Neural cell (in vitro differentiated cells): ENCODE data around the gene DCBLD1. TPM values are rescaled to one million over a fixed set of nuclear protein-coding genes. Genes with fewer than 3 reads are reported as not detected.

ENCODE experiments used
- H2AFZ ChIP-seq: fragments of 200-600, 300-800 bp; sonication (generic), shearing (Covaris generic); 2 replicates; pipeline ENCODE4 v1.6.0; 2014; ENCODE audit warnings: low read depth, mild to moderate bottlenecking, antibody characterized with exemption, low read length, moderate library complexity
- H3F3A ChIP-seq: fragments of 200-600 bp; shearing (Covaris generic); 2 replicates; pipeline ENCODE4 v1.6.1; 2016; ENCODE audit warnings: mild to moderate bottlenecking, moderate library complexity, mixed read lengths, antibody characterized with exemption, low read length; ENCODE audit not compliant: insufficient read depth, poor library complexity, severe bottlenecking
- H3K27ac ChIP-seq: fragments of 200-600, 300-800 bp; sonication (generic), shearing (Covaris generic); 2 replicates; pipeline ENCODE4 v1.5.1; 2014; ENCODE audit warnings: mild to moderate bottlenecking, low read length, moderate library complexity
- H3K27me3 ChIP-seq: fragments of 300-800, 200-600 bp; sonication (generic), shearing (Covaris generic); 2 replicates; pipeline ENCODE4 v1.6.0; 2014; ENCODE audit warnings: mild to moderate bottlenecking, low read depth, low read length, moderate library complexity; ENCODE audit not compliant: insufficient read depth
- H3K36me3 ChIP-seq: fragments of 300-800, 200-600 bp; sonication (generic), shearing (Covaris generic); 2 replicates; pipeline ENCODE4 v1.5.1; 2014; ENCODE audit warnings: mild to moderate bottlenecking, antibody characterized with exemption, low read length, moderate library complexity; ENCODE audit not compliant: insufficient read depth
- H3K4me2 ChIP-seq: fragments of 300-800, 200-600 bp; sonication (generic), shearing (Covaris generic); 2 replicates; pipeline ENCODE4 v1.6.0; 2014; ENCODE audit warnings: mild to moderate bottlenecking, low read length
- H3K4me3 ChIP-seq: fragments of 300-800, 200-600 bp; sonication (generic), shearing (Covaris generic); 2 replicates; pipeline ENCODE4 v1.5.1; 2014; ENCODE audit warnings: mild to moderate bottlenecking, low read length, moderate library complexity
- H3K79me2 ChIP-seq: fragments of 200-600 bp; shearing (Covaris generic); replicated peaks from 2 replicates; pipeline ENCODE4 v1.6.0; 2014; ENCODE audit warnings: mild to moderate bottlenecking, low read length, moderate library complexity; ENCODE audit not compliant: insufficient read depth
- H3K9ac ChIP-seq: fragments of 300-800, 200-600 bp; sonication (generic), shearing (Covaris generic); 2 replicates; pipeline ENCODE4 v1.6.1; 2016; ENCODE audit warnings: mild to moderate bottlenecking, low read length, mixed read lengths
- H3K9me2 ChIP-seq: fragments of 200-600 bp; shearing (Covaris generic); 2 replicates; pipeline ENCODE4 v1.6.1; 2016; ENCODE audit warnings: mild to moderate bottlenecking, low read length, mixed read lengths; ENCODE audit not compliant: insufficient read depth
- H3K9me3 ChIP-seq: fragments of 200-600, 300-800 bp; sonication (generic), shearing (Covaris generic); 2 replicates; pipeline ENCODE4 v1.6.1; 2016; ENCODE audit warnings: mild to moderate bottlenecking, mixed run types, low read length, moderate library complexity, mixed read lengths
- H4K20me1 ChIP-seq: fragments of 200-600 bp; shearing (Covaris generic); 2 replicates; pipeline ENCODE4 v1.6.1; 2016; ENCODE audit warnings: mild to moderate bottlenecking, mixed run types; ENCODE audit not compliant: insufficient read depth
- CTCF ChIP-seq: fragments of 450-650 bp; IDR thresholded peaks from 2 replicates; pipeline ENCODE4 v1.5.1; 2014; ENCODE audit warnings: antibody characterized with exemption, mild to moderate bottlenecking, moderate library complexity; ENCODE audit not compliant: poor library complexity, severe bottlenecking
- EP300 ChIP-seq: fragments of 450-650 bp; conservative IDR thresholded peaks from 2 replicates; pipeline ENCODE4 v1.6.1; 2014; ENCODE audit warnings: antibody characterized with exemption, mild to moderate bottlenecking, moderate library complexity; ENCODE audit not compliant: poor library complexity, severe bottlenecking
- EZH2 ChIP-seq: fragments of 200-600, 300-800 bp; shearing (Covaris generic), sonication (generic); IDR thresholded peaks from 2 replicates; pipeline ENCODE4 v1.6.1; 2014; ENCODE audit warnings: antibody characterized with exemption, low read length, borderline replicate concordance, mild to moderate bottlenecking; ENCODE audit not compliant: insufficient read depth, poor library complexity, severe bottlenecking
- MXI1 ChIP-seq: fragments of 450-650 bp; conservative IDR thresholded peaks from 2 replicates; pipeline ENCODE4 v1.6.1; 2014; ENCODE audit warnings: antibody characterized with exemption, mild to moderate bottlenecking; ENCODE audit not compliant: poor library complexity, severe bottlenecking
- POLR2AphosphoS5 ChIP-seq: IDR thresholded peaks from 2 replicates; pipeline ENCODE4 v1.6.1; 2012
- RAD21 ChIP-seq: fragments of 450-650 bp; conservative IDR thresholded peaks from 2 replicates; pipeline ENCODE4 v1.6.1; 2014; ENCODE audit warnings: antibody characterized with exemption, mild to moderate bottlenecking, moderate library complexity
- REST ChIP-seq: IDR thresholded peaks from 2 replicates; pipeline ENCODE4 v1.6.1; 2012; ENCODE audit warnings: borderline replicate concordance
- SMC3 ChIP-seq: fragments of 450-650 bp; conservative IDR thresholded peaks from 2 replicates; pipeline ENCODE4 v1.6.1; 2014; ENCODE audit warnings: antibody characterized with exemption, mild to moderate bottlenecking, moderate library complexity; ENCODE audit not compliant: poor library complexity
- TAF1 ChIP-seq: IDR thresholded peaks from 2 replicates; pipeline ENCODE4 v1.6.1; 2012; ENCODE audit warnings: low read depth
- polyA plus RNA-seq: library from polyadenylated mRNA; depleted of rRNA; stranded (reverse); fragments of >200 nt; gene quantifications from 2 replicates; pipeline ENCODE4 v1.2.3, GENCODE V29; 2014

DCBLD1 gene
- polyA plus RNA-seq, 1 donor from 2014 or later, result 11.4 TPM

- no peaks in the 10 kb centered on the region for H3K79me2 ChIP-seq
- H3K4me3 ChIP-seq, result no peak overlapping the region
- no peak overlapping the region for H2AFZ ChIP-seq
- H3K36me3 ChIP-seq, result no peaks in the 10 kb centered on the region
- H3K9ac ChIP-seq, result no peak overlapping the region
- TF ChIP-seq SMC3 (no peak), MXI1 (no peak), RAD21 (no peak), CTCF (no peak), REST (no peak), POLR2AphosphoS5 (no peak), EP300 (no peak), EZH2 (no peak), TAF1 (no peak)
- no peaks in the 10 kb centered on the region for H3K9me3 ChIP-seq
- no peaks in the 10 kb centered on the region for H3K9me2 ChIP-seq
- H3K4me2 ChIP-seq, result no peak overlapping the region
- H3F3A ChIP-seq, result peaks cover 5% of the 10 kb centered on the region
- no peaks in the 10 kb centered on the region for H4K20me1 ChIP-seq
- H3K27ac ChIP-seq, result no peak overlapping the region
- no peaks in the 10 kb centered on the region for H3K27me3 ChIP-seq
Measured at GRCh38 chr6:117503211-117503610, 20.7 kb downstream of the DCBLD1 start.

- Histone ChIP-seq H3K9ac (no peak overlapping the region), H3K27ac (peak overlapping the region; percentile 59), H3F3A (peaks cover 5% of the 10 kb centered on the region), H3K4me3 (no peak overlapping the region), H3K9me2 (no peaks in the 10 kb centered on the region), H3K9me3 (no peaks in the 10 kb centered on the region), H3K27me3 (no peaks in the 10 kb centered on the region), H3K4me2 (no peak overlapping the region), H2AFZ (no peak overlapping the region), H3K79me2 (no peaks in the 10 kb centered on the region), H4K20me1 (no peaks in the 10 kb centered on the region), H3K36me3 (no peaks in the 10 kb centered on the region)
- TF ChIP-seq CTCF (no peak), SMC3 (no peak), EZH2 (no peak), REST (no peak), MXI1 (no peak), TAF1 (no peak), EP300 (no peak), RAD21 (no peak), POLR2AphosphoS5 (no peak)
Measured at GRCh38 chr6:117504478-117505144, 22.1 kb downstream of the DCBLD1 start.
